HG03108 (cell line): Measurements from ENCODE around the gene MICU1.
"Not testable (repeated sequence)": the region's sequence is repeated elsewhere in the genome, so short reads cannot be mapped to it uniquely, and the experiment has no call there.

ENCODE experiments used
- ATAC-seq: cut with Tn5 transposase; IDR thresholded peaks from one replicate; pipeline ENCODE4 v1.9.1; 2021; ENCODE audit warnings: moderate library complexity; ENCODE audit not compliant: unreplicated experiment

MICU1 gene

GRCh38 chr10:72625608-72626443 is at the start of gene MICU1:
Gene MICU1, minus strand, starts transcription at chr10:72626079. Its CDS starts 59,286 bp downstream, at chr10:72566793.
- ATAC-seq, result peak; percentile 96

DNA sequence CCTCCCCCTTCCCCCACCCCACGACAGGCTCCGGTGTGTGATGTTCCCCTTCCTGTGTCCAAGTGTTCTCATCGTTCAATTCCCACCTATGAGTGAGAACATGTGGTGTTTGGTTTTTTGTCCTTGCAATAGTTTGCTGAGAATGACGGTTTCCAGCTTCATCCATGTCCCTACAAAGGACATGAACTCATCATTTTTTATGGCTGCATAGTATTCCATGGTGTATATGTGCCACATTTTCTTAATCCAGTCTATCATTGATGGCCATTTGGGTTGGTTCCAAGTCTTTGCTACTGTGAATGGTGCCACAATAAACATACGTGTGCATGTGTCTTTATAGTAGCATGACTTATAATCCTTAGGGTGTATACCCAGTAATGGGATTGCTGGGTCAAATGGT is 48.3 kb upstream of the MICU1 start:
- not testable (repeated sequence) for ATAC-seq

DNA sequence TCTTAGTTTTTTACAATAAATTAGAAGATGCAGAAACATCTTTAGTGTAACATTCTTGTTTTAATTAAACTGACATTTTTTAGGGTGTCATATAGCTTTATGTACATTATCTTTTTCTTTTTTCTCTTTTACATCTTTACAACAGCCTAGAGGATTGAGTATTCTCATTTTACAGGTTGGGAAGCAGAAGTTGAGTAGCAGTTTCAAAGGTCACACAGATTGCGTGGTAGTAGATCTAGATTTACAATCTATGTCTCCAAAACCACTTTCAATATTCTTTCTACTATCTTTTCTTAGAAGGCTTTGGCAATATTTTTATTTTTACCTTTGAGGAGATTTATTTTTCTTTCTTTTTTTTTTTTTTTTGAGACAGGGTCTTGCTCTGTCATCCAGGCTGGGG is 47.4 kb upstream of the MICU1 start:
- no peak for ATAC-seq

DNA sequence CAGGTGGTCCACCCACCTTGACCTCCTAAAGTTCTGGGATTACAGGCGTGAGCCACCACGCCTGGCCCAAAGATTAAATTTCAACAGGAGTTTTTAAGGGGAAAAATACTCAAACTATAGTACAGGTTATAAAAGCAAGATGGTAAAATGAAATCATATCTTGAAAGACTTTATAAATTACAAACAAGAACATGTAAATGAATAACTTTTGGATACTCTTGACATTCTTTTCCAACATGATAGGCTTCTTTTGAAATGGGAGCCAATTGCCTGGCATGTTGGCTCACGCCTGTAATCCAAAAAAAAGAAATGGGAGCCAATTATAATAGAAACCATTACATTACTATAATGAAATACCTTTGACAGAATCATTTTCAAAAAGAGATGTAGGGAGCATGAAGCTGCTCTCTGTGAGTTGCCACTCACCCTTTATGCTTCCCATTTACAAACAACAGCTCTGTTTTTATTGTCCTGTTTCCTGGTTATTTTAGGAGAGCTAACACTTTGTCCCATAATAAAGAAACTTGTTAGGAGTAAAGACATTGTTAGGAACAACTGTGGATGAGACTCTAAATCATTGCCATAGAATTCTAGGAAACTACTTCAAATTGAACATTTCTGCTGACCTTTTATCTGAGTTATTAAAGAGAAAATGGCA is 41.5 kb upstream of the MICU1 start:
- no peak for ATAC-seq

DNA sequence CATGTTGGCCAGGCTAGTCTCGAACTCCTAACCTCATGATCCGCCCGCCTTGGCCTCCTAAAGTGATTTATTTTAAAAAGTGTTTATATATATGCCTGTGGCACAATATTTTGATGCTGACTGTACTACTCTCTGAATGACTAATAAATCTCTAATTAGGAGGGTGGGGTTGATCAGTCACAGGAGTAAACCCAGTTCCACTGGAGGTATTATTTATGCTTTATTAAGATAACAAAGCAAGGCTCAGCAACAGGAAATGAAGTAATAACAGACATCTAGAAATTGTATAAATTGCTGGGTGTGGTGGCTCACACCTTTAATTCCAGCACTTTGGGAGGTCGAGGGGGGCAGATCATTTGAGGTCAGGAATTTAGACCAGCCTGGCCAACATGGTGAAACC is 40.0 kb upstream of the MICU1 start:
- ATAC-seq, result no peak

DNA sequence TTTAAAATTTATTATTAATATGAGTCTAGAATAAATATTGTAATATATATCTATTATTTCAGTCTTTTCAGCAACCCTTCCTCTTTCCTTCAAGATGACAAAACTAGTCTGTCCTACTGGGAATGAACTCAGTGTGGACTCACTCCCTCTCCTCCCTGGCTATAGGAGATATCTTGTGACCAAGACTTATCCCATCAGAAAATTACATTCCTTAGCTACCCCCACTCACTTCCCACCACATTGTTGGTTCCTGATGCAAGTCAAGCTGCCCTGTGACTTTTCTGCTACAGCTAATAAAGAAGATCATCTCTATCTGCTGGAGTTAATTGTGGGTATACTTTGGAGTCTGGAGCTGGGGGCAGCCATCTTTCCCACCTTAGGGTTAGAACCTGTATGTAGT is 38.1 kb upstream of the MICU1 start:
- no peak for ATAC-seq

- no peak for ATAC-seq
Observed at GRCh38 chr10:72661431-72661830, 35.6 kb upstream of the MICU1 start.

DNA sequence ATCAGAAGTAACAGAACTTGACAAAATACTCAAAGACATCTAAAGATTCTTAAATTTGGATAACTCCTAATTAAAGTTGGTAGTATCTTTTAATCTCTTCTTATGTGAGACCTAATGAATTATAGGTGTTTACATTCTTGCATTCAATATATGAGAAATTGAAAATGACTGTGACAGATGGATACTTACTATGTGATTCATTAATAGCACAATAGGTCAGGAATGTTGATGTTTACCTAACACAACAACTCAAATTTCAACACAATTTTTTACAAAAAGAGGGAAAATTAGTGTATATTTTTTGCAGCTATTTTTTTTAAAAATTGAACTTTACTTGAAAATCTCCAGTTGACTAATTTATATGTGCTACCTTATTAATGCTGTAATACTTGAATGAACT is 34.3 kb upstream of the MICU1 start:
- ATAC-seq, result no peak

GRCh38 chr10:72659694-72660093 is 33.8 kb upstream of the MICU1 start:
- no peak for ATAC-seq

- ATAC-seq, result no peak
Observed at GRCh38 chr10:72658696-72659400, 33.0 kb upstream of the MICU1 start.

DNA sequence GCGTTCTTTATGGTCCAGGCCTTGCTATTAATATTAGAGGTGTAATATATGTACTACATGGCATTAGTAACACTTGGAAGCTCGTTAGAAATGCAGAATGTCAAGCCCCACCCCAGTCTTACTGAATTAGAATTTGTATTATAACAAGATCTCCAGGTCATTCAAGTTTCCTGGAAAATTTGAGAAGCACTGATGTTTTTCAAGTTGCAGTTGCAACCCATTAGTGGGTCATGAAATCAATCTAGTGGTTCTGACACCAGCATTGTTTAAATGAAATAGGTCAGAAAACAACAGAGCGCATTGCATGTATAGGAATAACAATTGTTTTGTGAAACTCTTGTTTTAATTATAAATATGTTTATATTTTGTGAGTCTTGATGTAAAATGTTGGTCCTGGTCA is 28.8 kb upstream of the MICU1 start:
- ATAC-seq, result no peak

- no peak for ATAC-seq
Observed at GRCh38 chr10:72653383-72654096, 27.7 kb upstream of the MICU1 start.

DNA sequence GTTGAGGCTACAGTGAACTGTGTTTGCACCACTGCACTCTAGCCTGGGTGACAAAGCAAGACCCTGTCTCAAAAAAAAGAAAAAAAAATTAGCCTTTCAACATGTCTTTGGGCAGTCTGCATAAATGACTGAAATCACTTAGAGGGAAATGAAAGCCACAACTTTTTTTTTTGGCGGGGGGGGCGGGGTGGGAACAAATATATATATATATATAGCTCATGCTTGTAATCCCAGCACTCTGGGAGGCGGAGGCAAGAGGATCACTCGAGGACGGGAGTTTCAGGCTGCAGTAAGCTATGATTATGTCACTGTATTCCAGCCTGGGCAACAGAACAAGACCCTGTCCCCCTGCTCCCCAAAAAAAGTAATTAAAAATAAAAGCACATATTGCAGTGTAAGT is 23.4 kb upstream of the MICU1 start:
- ATAC-seq, result no peak

DNA sequence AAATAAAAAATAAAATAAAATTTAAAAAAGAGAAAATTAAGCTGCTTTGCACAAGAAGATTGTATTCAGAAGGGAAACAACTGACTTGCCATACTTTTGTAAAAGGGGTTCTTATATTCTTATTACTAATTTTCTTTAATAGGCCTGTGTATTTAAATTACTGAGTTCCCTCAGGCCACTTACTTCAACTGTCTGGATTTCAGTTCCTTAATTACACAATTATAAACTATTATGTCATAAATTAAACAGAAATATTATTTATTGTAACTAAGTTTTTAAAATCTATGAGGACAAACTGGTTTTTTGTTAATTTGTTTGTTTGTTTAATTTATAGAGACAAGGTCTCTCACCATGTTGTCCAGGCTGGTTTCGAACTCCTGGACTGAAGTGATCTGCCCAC is 22.4 kb upstream of the MICU1 start:
- ATAC-seq, result no peak

- not testable (repeated sequence) for ATAC-seq
Observed at GRCh38 chr10:72646971-72647370, 21.1 kb upstream of the MICU1 start.

GRCh38 chr10:72645263-72645858 is 19.5 kb upstream of the MICU1 start:
- ATAC-seq, result no peak

GRCh38 chr10:72642318-72642717 is 16.4 kb upstream of the MICU1 start:
- ATAC-seq, result no peak

DNA sequence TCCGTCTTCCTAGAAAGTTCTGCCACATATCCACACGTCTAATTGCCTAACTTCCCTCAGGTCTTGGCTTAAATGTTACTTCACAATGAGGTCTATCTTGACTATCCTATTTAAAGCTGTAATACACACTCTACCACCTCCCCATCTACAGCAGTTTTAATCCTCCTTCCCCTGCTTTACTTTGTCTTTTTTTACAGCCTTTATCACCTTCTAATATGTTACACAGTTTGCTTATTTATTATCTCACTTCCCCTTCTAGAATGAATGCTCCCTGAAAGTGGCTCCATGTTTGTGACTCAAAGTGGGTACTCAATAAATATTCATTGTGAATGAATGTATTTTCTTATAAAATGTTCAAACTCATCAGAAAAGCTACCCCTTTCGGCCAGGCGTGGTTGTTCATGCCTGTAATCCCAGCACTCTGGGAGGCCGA is 13.6 kb upstream of the MICU1 start:
- no peak for ATAC-seq

DNA sequence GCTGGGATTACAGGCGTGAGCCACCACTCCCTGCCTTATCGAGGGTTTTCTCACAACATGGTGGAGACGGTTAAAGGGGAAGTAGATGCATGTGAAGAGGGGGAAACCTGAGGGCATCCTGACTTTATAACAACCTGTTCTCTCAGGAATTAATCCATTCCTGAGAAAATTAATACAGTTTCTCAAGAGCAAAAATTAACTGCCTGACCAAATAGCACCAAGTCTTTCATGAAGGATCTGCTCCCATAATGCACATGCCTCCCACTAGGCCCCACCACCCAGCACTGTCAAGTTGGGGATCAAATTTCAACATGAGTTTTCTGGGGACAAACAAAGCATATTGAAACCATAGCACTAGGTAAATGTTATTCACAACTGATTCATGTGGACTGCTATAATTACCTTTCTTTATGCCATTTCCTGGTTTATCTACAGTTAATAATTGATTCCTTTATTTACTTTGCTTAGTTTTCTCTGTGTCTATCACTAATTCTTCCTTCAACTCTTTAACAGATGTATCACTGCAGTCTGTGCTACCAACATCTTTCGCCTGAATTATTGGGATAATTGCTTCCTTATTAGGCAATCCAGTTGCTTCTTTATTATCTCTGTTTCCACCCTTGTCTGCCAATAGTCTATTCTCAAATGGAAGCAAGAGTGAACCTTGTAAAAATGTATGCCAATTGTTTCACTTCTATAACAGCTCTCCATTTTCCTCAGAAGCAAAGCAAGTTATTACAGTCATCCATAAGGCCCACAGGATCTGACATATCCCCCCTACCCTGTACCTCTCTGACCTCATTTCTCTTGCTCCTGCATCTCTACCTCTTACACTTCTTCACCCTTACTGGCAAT is 12.9 kb upstream of the MICU1 start:
- no peak for ATAC-seq

DNA sequence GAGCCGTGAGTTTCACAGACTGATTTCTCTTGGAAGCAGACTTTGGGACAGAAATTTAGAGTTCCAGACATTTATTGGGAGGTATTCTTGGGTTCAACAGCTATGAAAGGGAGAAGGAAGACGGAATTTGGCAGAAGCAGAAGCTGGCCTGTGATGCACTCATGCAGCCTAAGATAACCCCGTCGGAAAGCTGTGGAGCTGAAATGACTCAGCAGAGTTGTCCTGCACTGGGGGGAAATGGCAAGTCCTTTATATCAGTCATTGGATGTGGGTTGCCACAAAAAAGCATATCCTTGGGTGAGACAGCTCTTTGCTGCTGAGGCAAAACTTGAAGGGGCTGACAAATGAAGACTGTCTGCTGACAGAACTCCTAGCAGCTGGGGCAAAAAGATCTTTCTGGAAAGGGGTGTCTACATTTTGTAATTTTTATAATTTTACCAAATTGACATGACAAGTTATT is 11.5 kb upstream of the MICU1 start:
- ATAC-seq, result no peak
